Stimulated activated CD8-positive, alpha-beta memory T cell treated with anti-CD3 and anti-CD28 coated beads, Interleukin-4, amount 100 ng/mL, for 24 hours (primary cell): ENCODE data around the gene PEX19.

ENCODE experiments used
- DNase-seq: peaks from one replicate; pipeline ENCODE4 v3.0.0-alpha.2; 2020; ENCODE audit warnings: low read depth

The PEX19 gene

GRCh38 chr1:160237558-160237957 is 47.4 kb downstream of the PEX19 start:
- DNase-seq = no peak

- no peak for DNase-seq
These were observed 48.1 kb downstream of the PEX19 start for GRCh38 chr1:160236806-160237205.

GRCh38 chr1:160232911-160233310 is 52.0 kb downstream of the PEX19 start:
- no peak for DNase-seq

- DNase-seq = no peak
These were observed 56.5 kb downstream of the PEX19 start for GRCh38 chr1:160228431-160228830.

GRCh38 chr1:160227561-160227960 is 57.4 kb downstream of the PEX19 start:
- DNase-seq = no peak

GRCh38 chr1:160227034-160227433 is 57.9 kb downstream of the PEX19 start:
- DNase-seq = no peak
